GM19328 (cell line): Measurements from ENCODE around the gene KIF18B.

Experiments
- ATAC-seq: cut with Tn5 transposase; IDR thresholded peaks from one replicate; pipeline ENCODE4 v1.9.1; 2021; ENCODE audit warnings: mild to moderate bottlenecking, moderate library complexity; ENCODE audit not compliant: unreplicated experiment

KIF18B gene

DNA sequence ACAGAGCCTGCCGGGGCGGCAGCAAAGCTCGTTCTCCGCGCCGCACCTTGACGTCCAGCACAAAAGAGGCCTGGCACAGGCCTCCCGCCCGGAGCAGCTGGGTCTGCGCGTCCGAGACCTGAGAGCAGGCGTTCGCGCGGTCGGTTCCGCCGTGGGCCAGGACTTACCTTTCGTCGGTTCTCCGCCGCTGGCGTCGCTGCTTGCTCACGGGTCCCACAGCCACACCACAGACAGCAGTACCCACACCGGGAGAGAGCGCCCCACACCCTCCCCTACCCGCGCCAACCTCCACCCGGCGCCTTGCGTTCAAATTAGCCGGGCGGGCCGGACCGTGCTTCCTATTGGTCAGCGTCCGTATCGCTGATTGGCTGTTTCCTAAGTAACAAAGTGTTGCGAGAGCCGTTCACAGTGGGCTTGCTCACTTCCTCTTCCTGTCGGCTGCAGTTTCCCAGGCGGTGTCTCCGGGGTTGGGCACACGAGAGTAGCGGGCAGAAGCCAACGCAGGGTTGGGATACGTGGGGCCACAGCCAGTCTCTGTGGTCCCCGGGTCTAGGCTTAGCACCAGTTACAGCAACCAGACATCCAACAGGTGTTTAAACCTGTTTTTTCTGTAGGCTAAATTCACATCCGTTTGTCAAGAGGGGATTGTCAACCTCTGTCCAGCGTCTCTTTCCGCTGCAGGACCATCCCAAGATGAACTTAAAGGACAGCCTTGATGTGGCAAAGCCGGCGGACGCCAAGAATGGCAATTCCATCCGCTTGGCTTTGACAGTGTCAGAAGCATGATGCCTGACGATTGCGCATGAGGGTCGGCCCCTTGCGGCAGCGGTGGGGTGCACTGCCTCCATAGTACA is at the start of gene KIF18B:
Gene KIF18B, minus strand, starts transcription at position 313 of the 854 bp plus-strand sequence. CDS start 11,429 bp downstream, outside the sequence.
- peak; percentile 94 for ATAC-seq

DNA sequence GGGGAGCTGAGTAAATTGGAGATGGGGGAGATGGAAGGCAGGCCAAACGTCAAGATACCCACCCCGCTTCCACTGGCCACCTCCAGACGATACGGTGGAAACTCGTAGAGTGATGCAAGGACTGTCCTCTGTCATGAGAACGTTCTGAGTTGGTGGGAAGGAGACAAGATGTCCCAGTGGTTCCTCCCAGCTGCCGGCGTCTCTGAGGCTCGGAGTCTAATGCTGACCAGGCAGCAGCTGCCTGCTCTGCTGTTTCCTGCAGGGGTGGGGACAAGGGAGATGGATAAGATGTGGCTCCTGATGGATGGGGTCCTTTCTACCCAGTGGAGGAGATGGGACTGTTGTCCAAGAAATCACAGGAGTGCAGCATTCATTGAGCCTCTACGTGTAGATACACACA is 48.7 kb upstream of the KIF18B start:
- no peak for ATAC-seq

DNA sequence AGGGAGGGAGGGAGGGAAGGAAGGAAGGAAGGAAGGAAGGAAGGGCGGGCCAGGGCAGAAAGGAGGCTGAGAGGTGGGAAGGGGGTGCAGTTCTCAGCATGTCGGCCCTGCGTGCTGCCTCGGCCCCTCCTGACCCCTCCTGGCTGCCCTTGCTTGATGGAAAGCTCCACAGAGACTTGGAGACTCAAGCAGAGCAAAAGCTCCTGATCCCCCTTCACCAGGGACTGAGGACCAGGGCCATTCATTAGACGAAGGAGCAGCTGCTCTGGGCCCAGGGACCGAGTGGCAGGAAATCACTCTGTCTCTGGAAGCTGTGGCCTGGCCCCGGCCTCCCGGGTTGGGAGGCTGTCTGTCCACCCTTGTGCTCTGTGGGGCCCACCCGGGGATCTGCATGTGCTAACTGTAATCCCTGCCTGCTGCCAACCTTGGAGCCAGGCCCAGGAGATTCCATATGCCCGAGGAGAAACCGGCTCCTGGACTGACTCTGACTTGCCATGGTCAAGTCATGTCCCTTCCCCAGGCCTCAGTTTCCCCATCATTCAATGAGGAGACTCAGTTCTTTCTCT is 47.9 kb upstream of the KIF18B start:
- no peak for ATAC-seq

DNA sequence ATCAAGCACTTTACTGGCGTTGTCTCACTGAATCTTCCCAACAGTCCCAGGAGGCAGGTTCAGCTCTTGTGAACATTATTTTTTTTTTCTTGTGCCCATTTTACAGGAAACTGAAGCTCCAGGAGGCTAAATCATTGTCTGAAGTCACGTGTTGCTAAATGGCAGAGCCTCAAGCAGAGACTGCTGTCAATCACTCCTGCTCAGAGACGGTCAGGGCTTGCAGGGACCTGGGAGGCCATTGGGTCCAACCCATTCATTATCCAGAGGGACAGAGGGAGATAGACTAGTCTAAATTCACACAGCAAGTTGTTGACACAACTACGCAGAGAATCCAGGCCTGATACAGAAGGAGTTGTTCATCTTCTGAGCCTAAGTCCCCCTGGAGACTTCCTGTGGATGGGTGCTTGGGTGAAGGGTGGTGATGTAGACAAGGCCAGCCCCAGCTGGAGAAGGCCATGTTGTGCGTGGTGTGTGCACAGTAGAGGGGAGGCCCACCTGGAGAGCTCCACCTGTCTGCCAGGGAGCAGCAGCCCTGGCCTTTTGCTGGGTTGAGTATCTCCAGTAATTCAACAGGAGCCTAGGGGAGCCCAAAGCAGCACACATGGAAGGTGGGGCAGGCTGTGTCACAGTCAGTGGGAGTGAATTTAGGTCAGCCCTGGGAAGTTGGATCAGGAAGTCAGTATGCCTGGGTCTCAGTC is 44.8 kb upstream of the KIF18B start:
- no peak for ATAC-seq

DNA sequence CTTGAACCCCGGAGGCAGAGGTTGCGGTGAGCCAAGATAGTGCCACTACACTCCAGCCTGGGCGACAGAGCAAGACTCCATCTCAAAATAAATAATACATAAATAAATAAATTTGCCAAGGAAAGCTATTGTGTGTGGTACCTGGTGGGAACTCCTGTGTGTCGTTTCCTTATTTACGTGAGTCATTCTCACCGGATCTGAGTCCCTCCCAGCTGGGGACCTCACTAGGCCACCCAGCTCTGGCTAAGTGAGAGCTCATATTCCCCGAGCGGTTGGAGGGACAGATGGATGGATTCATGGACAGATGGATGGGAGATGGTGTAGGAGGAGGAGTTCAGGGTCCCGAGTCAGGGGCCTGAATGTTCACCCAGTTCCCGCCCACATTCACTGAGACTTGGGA is 43.4 kb upstream of the KIF18B start:
- no peak for ATAC-seq

DNA sequence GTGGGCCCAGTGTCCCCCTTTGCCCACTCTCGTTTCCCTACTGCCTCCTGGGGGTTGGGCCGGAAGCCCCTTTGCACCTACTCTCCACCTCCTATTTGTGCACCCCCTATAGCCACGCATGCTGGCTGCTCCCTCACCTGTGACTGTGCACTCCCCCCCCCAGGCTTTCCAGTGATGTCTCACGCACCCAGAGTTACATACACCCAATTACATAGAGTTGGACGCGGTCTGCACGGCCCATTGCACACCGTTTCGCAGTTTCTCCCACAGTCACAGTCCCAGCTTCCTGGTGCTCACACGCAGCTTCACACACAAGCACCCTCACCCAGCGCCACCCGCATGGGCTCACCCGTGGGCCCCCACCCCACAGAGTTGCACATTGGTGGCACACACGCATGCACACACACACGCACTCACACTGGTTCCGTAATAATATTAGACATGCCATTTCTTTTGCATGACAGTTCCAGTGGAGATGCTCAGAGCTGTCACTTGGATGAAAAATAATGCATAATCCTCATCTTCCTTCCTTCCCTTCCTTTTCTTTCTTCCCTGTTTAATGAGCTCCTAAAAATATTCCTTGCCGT is 42.1 kb upstream of the KIF18B start:
- no peak for ATAC-seq

DNA sequence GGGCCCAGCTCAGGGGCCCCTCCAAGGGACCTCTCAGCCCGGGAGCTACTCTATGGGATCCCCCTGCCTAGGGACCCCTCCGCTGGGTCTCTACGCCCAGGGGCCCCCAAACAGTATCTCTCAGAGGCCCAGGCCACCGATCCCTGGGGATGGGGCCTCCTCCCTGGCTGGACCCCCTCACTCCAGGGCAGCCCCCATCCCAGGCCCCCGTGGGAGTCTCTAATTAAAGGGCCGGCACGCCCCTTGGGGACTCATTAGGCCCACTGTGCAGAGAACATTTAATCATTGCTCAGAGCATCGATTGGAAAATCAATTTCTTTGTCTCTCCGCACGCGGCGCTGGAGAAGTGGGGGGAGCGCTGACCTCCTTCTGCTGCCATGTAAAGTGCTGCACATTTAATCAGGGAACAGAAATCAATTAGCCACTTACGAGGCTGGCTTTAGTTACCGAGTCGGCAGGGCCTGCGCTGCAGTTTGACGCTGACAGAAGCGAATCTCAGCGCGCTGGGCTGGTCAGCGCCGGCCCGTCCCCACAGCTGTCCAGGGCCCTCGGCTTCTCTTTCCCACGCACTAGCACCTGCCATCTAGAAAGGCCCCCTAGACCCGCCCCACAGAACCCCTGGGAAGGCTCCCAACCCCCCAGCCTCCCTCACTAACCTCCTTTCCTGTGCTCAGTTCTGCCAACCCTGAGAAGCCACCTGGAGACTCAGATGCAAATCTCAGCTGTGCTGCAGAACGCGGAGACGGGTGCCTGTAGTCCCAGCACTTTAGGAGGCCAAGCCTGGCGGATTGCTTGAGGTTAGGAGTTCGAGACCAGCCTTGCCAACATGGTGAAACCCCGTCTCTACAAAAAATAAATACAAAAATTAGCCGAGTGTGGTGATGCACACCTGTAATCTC is 40.7 kb upstream of the KIF18B start:
- no peak for ATAC-seq

DNA sequence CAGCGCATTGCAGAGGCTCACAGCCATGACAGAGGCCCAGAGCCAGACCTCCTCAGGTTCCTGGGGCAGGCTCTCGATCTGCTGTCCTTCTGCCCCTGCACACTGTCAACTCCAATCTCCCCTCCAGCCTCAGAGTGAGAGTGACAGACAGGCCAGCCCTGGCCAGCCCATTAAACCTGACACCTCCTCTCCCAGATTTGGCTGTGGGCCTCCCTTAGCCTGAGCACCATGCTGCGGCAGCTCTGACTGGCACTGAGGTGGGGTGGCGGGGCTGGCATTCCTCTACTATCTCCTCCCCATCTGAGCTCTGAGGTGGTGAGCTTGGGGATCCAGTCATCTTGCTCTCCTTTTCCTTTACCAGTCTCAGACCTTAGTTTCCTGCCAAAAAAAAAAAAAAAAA is 36.0 kb upstream of the KIF18B start:
- ATAC-seq = no peak

DNA sequence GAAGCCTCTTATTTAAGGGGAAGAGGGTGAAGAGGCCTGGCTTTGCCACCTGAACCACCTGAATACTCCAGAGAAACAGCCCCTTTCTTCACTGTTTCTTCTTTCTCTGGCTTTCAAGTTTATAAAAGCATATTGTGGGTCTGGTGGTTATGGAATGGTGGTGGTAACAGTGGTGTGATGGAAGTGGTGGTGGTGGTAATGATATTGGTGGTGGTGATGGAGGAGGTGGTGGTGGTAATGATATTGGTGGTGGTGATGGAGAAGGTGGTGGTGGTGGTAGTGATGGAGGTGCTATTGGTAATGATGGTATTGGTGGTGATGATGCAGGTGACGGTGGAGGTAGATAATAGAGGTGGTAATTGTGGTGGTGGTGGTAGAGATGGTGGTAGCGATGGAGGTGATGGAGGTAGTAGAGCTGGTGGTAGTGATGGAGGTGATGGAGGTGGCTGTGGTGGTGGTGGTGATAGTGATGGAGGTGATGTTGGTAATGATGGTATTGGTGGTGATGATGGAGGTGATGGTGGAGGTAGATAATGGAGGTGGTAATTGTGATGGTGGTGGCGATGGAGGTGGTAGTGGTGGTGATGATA is 34.6 kb upstream of the KIF18B start:
- no peak for ATAC-seq

DNA sequence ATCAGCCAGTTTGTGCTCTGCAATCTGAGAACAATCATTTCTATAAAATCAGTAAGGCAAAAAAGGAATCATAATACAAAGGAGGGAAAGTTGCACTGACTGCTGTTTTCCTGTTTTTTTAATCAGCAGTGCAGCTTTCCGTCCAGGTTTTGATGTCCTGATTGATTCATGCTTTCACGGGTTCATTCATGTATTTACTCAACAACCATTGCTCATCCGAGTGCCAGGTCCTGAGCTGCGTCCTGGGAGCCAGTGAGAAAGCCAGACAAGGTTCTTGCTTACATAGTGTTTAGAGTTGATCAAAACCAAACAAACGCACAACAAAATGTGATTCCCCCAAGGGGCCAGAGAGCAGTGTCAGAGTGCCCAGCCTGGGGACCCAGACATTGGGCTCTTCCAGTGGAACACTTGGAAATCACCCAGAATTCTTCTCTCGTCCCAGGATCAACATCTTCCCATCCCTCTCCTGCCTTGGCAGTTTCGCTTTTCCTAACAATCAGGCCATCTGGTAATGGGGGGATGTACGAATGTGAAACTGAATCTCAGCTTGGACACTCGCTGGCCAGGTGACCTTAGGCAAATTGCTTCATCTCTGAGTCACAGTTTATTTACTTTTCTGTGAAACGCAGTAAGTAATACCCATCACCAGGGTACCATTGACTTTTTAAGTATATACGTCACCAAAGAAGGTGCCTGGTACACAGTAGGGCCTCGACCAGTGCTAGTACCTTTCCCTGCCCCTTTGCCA is 33.8 kb upstream of the KIF18B start:
- no peak for ATAC-seq

DNA sequence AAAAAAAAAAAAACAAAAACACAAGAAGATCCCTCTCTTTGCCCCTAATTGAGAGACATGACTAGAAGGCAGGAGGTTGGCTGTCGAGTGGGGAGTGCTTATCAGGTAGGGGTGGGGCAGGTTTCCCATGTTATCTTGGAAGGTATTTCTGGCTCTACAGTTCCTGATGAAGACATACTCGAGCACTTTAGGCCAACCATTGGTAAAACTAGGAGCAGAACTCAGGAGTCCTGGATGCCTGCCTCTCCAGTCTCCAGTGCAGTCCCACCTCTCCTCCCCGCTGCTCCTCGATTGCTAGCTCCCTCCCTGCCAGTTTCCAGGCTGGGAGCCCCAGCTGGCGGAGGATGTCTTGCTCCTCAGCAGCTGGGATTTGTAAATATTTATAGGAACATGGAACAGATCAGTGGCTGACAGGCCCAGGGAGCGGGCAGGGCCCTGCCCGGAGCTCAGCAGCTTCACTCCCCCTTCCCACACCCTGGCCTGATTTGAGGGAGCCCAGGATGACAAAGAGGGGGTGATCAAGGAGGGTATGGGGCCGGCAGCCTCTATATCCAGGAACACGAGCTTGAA is 31.9 kb upstream of the KIF18B start:
- ATAC-seq = no peak

DNA sequence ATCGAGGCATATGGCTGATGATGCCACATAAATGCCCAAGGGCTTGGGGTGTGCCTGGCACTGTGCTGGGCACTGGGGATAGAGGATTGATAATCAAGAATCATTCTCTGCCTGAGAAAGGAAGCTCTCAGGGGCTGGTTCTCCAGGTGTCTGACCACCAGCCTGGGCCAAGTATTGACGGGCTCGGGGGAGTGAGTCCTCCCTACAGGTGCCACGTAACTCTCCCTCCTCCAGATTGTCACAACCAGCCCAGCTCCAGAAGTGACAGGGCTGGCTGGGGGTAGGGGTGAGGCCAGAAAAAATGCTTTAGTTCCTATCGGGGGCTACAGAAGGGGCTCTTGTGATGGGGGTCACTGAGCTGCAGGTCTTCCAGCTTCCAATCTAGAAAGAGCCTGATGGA is 31.2 kb upstream of the KIF18B start:
- ATAC-seq = no peak

DNA sequence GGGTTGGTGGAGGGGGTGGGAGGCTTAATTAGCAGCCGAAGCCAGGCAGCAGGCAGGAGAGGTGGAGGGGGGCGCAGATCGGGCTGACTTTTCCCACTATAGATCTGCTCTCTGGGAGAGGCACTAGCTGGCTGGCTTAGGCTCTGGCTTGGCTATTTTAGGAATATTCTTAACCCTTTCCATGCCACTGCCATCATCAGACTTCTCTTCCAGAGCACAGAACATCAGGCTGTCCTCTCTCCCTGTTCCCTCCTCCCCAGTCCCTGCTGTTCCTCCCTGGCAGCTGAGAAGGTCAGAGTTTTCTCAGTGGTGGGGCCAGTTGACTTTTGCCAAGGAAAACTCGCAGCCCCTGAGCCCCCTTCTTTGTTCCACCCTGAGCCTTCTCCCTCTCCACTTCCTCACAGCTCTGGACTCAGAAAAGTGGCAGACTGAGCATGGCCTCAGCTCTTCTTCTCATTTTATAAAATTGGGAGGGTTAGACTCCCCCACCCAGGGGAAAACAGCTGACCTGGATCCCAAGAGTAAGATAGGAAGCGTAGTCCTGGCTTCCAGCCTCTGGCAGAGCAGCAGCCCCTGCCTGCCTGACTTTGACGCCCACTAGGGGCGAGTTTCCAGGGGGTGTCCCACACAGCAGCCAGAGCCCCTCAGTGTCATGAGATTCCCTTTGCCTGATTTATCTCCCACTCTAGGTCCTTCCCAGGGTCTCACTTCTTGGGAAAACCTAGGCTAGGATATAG is 30.4 kb upstream of the KIF18B start:
- ATAC-seq = no peak

DNA sequence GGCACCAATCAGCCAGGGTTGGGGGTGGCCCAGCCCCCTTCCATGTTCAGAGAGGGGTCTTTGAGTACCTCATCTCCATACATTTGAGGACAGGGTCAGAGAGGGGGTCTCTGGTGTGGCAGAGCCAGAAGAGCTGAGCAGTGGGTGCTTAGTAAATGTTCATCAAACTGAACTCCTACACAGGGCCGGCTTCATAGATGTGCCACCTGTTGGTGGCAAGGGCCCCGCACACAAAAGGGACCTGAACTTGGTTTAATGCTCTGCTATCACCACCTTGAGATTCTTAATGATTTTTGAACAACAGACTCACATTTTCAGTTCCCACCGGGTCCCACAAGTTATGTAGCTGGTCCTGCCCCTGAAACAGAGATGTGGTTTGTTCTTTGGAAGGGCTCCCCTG is 29.5 kb upstream of the KIF18B start:
- no peak for ATAC-seq

DNA sequence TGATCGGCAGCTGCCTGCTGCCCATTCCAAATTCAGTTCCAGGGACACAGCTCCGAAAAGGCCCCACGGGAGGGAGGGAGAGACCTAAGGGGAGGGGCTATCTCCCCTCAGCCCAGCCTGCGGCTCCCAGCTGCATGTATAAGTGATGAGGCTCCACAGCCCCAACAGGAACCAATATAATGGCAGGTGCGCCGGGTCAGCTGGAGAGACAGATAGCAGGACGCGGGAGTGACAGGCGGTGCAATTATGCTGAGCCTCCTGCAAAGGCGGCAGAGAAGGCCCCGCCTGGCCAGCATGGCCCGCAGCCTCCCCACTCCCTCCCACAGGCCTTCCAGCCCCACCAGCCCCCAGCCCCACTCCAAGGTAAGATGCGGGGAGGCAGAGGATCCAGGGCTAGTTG is 28.6 kb upstream of the KIF18B start:
- no peak for ATAC-seq

DNA sequence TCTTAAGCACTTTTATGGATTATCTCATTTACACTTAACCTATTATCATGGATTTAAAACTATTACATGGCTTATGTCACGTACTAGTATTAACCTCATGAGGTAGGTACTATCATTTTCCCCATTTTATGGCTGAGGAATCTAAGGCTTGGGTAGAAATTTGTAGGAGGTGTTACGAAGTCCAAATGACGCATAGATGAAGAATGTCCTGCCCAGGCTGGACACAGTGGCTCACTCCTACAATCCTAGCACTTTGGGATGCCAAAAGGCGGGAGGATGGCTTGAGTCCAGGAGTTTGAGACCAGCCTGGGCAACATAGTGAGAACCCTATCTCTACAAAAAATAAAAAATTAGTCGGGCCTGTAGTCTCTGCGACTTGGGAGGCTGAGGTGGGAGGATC is 25.4 kb upstream of the KIF18B start:
- ATAC-seq = no peak

DNA sequence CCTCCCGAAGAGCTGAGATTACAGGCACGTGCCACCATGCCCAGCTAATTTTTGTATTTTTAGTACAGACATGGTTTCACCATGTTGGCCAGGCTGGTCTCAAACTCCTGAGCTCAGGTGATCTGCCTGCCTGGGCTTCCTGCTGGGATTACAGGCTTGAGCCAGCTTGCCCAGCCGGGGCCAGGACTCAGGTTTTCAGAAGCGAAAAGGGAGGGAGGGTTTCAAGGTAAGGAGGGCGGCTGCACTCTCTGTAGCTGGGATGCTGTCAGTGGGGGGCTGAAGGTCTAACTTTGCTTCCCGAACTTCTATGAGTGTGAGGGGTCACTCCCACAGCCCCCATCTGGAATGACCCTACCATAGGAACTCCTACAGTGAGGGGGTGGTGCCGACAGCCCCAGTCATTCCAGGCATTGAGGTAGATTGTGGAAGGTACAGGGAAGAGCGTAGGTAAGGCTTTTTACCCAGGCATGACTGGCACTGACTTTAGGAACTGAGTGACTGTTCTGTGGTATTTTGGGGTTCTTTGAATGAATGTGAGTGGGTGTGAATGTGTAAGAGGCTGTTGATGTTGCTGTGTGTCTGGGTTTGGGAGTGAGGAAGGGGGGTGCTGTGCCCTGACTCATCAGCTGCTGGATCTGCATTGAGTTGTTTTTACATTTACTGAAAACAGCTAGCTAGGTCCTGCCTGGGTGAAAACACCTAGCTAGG is 24.4 kb upstream of the KIF18B start:
- no peak for ATAC-seq
